Right cardiac atrium (tissue), 5 donors: ENCODE measurements around the gene SGPP1. TPM values are rescaled to one million over a fixed set of nuclear protein-coding genes. Genes with fewer than 3 reads are reported as not detected.

Source experiments
- ATAC-seq, 2 donors: fragments of 200-7000 bp; cut with Tn5 transposase; one replicate each; pipeline versions ENCODE4 v1.8.0 to v1.9.1; 2020; ENCODE audit warnings: moderate library complexity in 2 of 2, mild to moderate bottlenecking in 1 of 2
- DNase-seq, 3 donors: peaks; one replicate each; pipeline ENCODE4 v3.0.0-alpha.2; 2020
- H3K27ac ChIP-seq: one replicate; pipeline ENCODE4 v1.5.1; 2013; ENCODE audit warnings: mild to moderate bottlenecking, low read length, control low read depth, moderate library complexity
- H3K27me3 ChIP-seq: one replicate; pipeline ENCODE4 v1.6.1; 2013; ENCODE audit not compliant: control insufficient read depth, insufficient read depth
- H3K4me1 ChIP-seq: one replicate; pipeline ENCODE4 v1.6.1; 2013; ENCODE audit warnings: low read length; ENCODE audit not compliant: control insufficient read depth, insufficient read depth
- H3K4me3 ChIP-seq: one replicate; pipeline ENCODE4 v1.5.1; 2013; ENCODE audit warnings: low read length, control low read depth
- H3K9me3 ChIP-seq: one replicate; pipeline ENCODE4 v1.6.1; 2013; ENCODE audit warnings: low read length; ENCODE audit not compliant: control insufficient read depth
- WGBS: extraction: QIAGEN DNeasy Blood & Tissue Kit; methylation state at CpG from one replicate; pipeline ENCODE4 v1.1.7; 2013; 5-methylcytosine and 5-hydroxymethylcytosine counted together
- intact Hi-C, 4 donors: fragments of 100-400 bp; cut with DNase I; formaldehyde crosslinking; loops; one replicate each; pipeline versions ENCODE4 v1.11.0 to v1.14.0; 2022 to 2023
- polyA plus RNA-seq: library from polyadenylated mRNA; stranded (reverse); fragments of 200-250 nt; gene quantifications from one replicate; pipeline ENCODE4 v1.2.3, GENCODE V29; 2013
- total RNA-seq, 4 donors: library from RNA; stranded (reverse); fragmentation: NEBNext Ultra II Directional; extraction: Animal tissue kit (Norgen Biotek cat#: 25700); gene quantifications; one replicate each; pipeline ENCODE4 v1.2.1, GENCODE V29; 2021
- donor health status: healthy with polysubstance abuse.
- donor health status: DM: no; HTN: yes; CAD: no.
- donor health status: DM: no; HTN: no; CAD: no.
- donor health status: DM: no; HTN: yes; CAD: no; lungs with severe emphysema.
- donor health status: DM: yes; HTN: yes; CAD: no.

The SGPP1 gene
- total and polyA plus RNA-seq, 5 donors = 5.4 to 9.1 (median 7.7) TPM

GRCh38 chr14:63701606-63702299, 26.1 kb downstream of the SGPP1 start:
- DNase-seq = no peak
- no peaks in the 10 kb centered on the region for H3K27me3 ChIP-seq
- no peaks in the 10 kb centered on the region for H3K9me3 ChIP-seq
- intact Hi-C loops = no loop called here
- H3K4me3 ChIP-seq = no peak overlapping the region
- no peak overlapping the region for H3K27ac ChIP-seq
- 93% methylated on average over 2 of the region's 2 CpGs for WGBS
- no peak for ATAC-seq
- peaks cover 2% of the 10 kb centered on the region for H3K4me1 ChIP-seq

GRCh38 chr14:63692310-63693020, 35.4 kb downstream of the SGPP1 start:
- WGBS = 93% methylated on average over 5 of the region's 5 CpGs
- H3K4me1 ChIP-seq = no peaks in the 10 kb centered on the region
- H3K27me3 ChIP-seq = no peaks in the 10 kb centered on the region
- DNase-seq (no peak), ATAC-seq (no peak)
- H3K4me3 ChIP-seq = no peak overlapping the region
- intact Hi-C loops = no loop called here
- no peaks in the 10 kb centered on the region for H3K9me3 ChIP-seq
- no peak overlapping the region for H3K27ac ChIP-seq

- WGBS = 91% methylated on average over 3 of the region's 3 CpGs
- H3K4me3 ChIP-seq = no peak overlapping the region
- H3K27me3 ChIP-seq = no peaks in the 10 kb centered on the region
- no peaks in the 10 kb centered on the region for H3K9me3 ChIP-seq
- H3K27ac ChIP-seq = no peak overlapping the region
- intact Hi-C loops = no loop called here
- no peak for DNase-seq
- no peak for ATAC-seq
- no peaks in the 10 kb centered on the region for H3K4me1 ChIP-seq
Observed at GRCh38 chr14:63689132-63689531, 38.7 kb downstream of the SGPP1 start.

- H3K27ac ChIP-seq = no peak overlapping the region
- H3K9me3 ChIP-seq = no peaks in the 10 kb centered on the region
- no peak for ATAC-seq
- intact Hi-C loops = no loop called here
- DNase-seq = no peak
- H3K27me3 ChIP-seq = no peaks in the 10 kb centered on the region
- H3K4me3 ChIP-seq = no peak overlapping the region
- H3K4me1 ChIP-seq = no peaks in the 10 kb centered on the region
Observed at GRCh38 chr14:63686926-63687325, 40.9 kb downstream of the SGPP1 start.

GRCh38 chr14:63685401-63685800, 42.5 kb downstream of the SGPP1 start:
- no peak overlapping the region for H3K27ac ChIP-seq
- no peak for ATAC-seq
- H3K4me3 ChIP-seq = no peak overlapping the region
- no peaks in the 10 kb centered on the region for H3K4me1 ChIP-seq
- WGBS = 100% methylated on average over 1 of the region's 1 CpG
- no peaks in the 10 kb centered on the region for H3K9me3 ChIP-seq
- no peak for DNase-seq
- intact Hi-C loops = no loop called here
- H3K27me3 ChIP-seq = no peaks in the 10 kb centered on the region

GRCh38 chr14:63682727-63683593, 44.9 kb downstream of the SGPP1 start:
- H3K4me1 ChIP-seq = no peaks in the 10 kb centered on the region
- H3K4me3 ChIP-seq = no peak overlapping the region
- H3K27me3 ChIP-seq = no peaks in the 10 kb centered on the region
- no peak overlapping the region for H3K27ac ChIP-seq
- DNase-seq = no peak
- intact Hi-C loops = no loop called here
- H3K9me3 ChIP-seq = no peaks in the 10 kb centered on the region
- 90% methylated on average over 9 of the region's 9 CpGs for WGBS
- ATAC-seq = no peak

- Histone ChIP-seq H3K9me3 (no peaks in the 10 kb centered on the region), H3K27ac (no peak overlapping the region), H3K4me3 (no peak overlapping the region), H3K27me3 (no peaks in the 10 kb centered on the region), H3K4me1 (no peaks in the 10 kb centered on the region)
- ATAC-seq (no peak), DNase-seq (no peak)
- WGBS = 100% methylated on average over 1 of the region's 1 CpG
- intact Hi-C loops = no loop called here
Observed at GRCh38 chr14:63678536-63678935, 49.3 kb downstream of the SGPP1 start.

GRCh38 chr14:63677891-63678379, 49.9 kb downstream of the SGPP1 start:
- no peak for ATAC-seq
- H3K4me1 ChIP-seq = no peaks in the 10 kb centered on the region
- DNase-seq = no peak
- 96% methylated on average over 3 of the region's 3 CpGs for WGBS
- no peak overlapping the region for H3K4me3 ChIP-seq
- H3K27ac ChIP-seq = no peak overlapping the region
- no peaks in the 10 kb centered on the region for H3K27me3 ChIP-seq
- H3K9me3 ChIP-seq = no peaks in the 10 kb centered on the region
- intact Hi-C loops = no loop called here

- WGBS = 96% methylated on average over 3 of the region's 3 CpGs
Observed at GRCh38 chr14:63676615-63677014, 51.2 kb downstream of the SGPP1 start.

GRCh38 chr14:63673886-63674497, 53.9 kb downstream of the SGPP1 start:
- H3K4me3 ChIP-seq = no peak overlapping the region
- WGBS = 77% methylated on average over 7 of the region's 7 CpGs
- no peaks in the 10 kb centered on the region for H3K4me1 ChIP-seq
- no peak overlapping the region for H3K27ac ChIP-seq
- no peak for DNase-seq
- intact Hi-C loops = no loop called here
- no peak for ATAC-seq
- no peaks in the 10 kb centered on the region for H3K9me3 ChIP-seq
- H3K27me3 ChIP-seq = no peaks in the 10 kb centered on the region

More at GRCh38 chr14:63676615-63677014, 51.2 kb downstream of the SGPP1 start:
- DNase-seq = no peak
- Histone ChIP-seq H3K9me3 (no peaks in the 10 kb centered on the region), H3K27me3 (no peaks in the 10 kb centered on the region), H3K4me3 (no peak overlapping the region), H3K27ac (no peak overlapping the region), H3K4me1 (no peaks in the 10 kb centered on the region)
- no peak for ATAC-seq
- intact Hi-C loops = no loop called here
